ENCODE results near the gene BHLHA9. TPM values are rescaled to one million over a fixed set of nuclear protein-coding genes. Genes with fewer than 3 reads are reported as not detected.

The BHLHA9 gene
- total and polyA plus RNA-seq, 9 of the 15 experiments (the other 6 are each of a cell fraction or from before 2014, with no cell fraction given), result not detected

DNA sequence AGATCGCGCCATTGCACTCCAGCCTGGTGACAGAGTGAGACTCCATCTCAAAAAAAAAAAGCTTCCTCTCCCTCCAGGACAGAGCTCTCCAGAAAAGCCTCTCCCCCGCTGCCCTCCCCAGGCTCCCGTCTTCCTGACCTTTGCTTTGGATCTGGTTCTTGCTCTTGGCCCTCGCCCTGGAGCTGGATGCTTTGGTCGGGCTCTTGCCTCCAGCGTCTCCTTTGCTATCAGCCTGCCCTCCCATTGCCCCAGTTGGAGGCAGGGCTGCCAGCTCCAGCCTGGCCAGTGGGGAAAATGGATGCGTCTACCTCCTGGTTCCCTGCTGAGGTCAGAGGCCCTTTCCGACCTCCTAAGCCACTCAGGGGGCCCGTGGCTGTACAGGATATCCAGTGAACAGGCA is 45.2 kb downstream of the BHLHA9 start:
- ATAC-seq, result no peak
- Histone ChIP-seq H3K27ac (ENCODE audit: extremely low read depth, low read depth, low read length) (no peak overlapping the region), H3K9me3 (replicated peaks; ENCODE audit: control insufficient read depth, insufficient read depth, low read depth, low read length) (no peaks in the 10 kb centered on the region), H3K4me1 (replicated peaks in 1 of 2; ENCODE audit: control insufficient read depth in 2 of 2, insufficient read depth in 2 of 2, low read length in 2 of 2) (peaks cover 0 to 9% of the 10 kb centered on the region in 2 experiments; a peak in 2 of 5 replicates), H3K4me3 (no peak overlapping the region), H3K79me2 (ENCODE audit: control insufficient read depth, insufficient read depth, low read length) (no peaks in the 10 kb centered on the region), H3K4me2 (ENCODE audit: insufficient read depth, low read length) (no peak overlapping the region), H3K9ac (ENCODE audit: insufficient read depth in 1 of 2, low read depth in 2 of 2, low read length in 2 of 2) (no peak overlapping the region; a peak in 1 of 4 replicates), H4K20me1 (replicated peaks; ENCODE audit: control insufficient read depth, insufficient read depth, low read length) (no peaks in the 10 kb centered on the region), H3K27me3 (ENCODE audit: control insufficient read depth in 2 of 2, insufficient read depth in 2 of 2, low read length in 2 of 2) (peaks cover 3 to 6% of the 10 kb centered on the region in 2 experiments; a peak in 4 of 5 replicates), H3K9me1 (ENCODE audit: control insufficient read depth, insufficient read depth, low read length) (no peaks in the 10 kb centered on the region), H2AFZ (ENCODE audit: low read depth, low read length) (no peak overlapping the region), H3K36me3 (ENCODE audit: control insufficient read depth, insufficient read depth, low read length) (no peaks in the 10 kb centered on the region)
- intact Hi-C loops (cut with micrococcal nuclease) (no loop called here), in situ Hi-C loops (cut with MboI) (no loop called here)
- no TSS peak for BruUV-seq (replicated peaks)
- no peak for FAIRE-seq
- WGBS (ENCODE audit: insufficient coverage, low coverage, missing lambda C conversion rate), result 38% methylated on average over 6 of the region's 10 CpGs
- ChIA-PET CTCF (ENCODE audit: low intra/inter-chr PET ratio) (no interaction called here), POLR2A (no interaction called here)
- DNase-seq (ENCODE audit: extremely low read depth in 1 of 4, low spot score in 3 of 4), result no peak
- TF ChIP-seq, protein P1, sequence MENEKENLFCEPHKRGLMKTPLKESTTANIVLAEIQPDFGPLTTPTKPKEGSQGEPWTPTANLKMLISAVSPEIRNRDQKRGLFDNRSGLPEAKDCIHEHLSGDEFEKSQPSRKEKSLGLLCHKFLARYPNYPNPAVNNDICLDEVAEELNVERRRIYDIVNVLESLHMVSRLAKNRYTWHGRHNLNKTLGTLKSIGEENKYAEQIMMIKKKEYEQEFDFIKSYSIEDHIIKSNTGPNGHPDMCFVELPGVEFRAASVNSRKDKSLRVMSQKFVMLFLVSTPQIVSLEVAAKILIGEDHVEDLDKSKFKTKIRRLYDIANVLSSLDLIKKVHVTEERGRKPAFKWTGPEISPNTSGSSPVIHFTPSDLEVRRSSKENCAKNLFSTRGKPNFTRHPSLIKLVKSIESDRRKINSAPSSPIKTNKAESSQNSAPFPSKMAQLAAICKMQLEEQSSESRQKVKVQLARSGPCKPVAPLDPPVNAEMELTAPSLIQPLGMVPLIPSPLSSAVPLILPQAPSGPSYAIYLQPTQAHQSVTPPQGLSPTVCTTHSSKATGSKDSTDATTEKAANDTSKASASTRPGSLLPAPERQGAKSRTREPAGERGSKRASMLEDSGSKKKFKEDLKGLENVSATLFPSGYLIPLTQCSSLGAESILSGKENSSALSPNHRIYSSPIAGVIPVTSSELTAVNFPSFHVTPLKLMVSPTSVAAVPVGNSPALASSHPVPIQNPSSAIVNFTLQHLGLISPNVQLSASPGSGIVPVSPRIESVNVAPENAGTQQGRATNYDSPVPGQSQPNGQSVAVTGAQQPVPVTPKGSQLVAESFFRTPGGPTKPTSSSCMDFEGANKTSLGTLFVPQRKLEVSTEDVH (IDR thresholded peaks at IDR 0.05; ENCODE audit: low read depth, partially characterized antibody), result no peak
- TF ChIP-seq ZNF143 (CRISPR knock-in tag; IDR thresholded peaks at IDR 0.05) (no peak), CBX1 (IDR thresholded peaks at IDR 0.05; ENCODE audit: low read depth) (no peak)
- TF ChIP-seq, protein P2, sequence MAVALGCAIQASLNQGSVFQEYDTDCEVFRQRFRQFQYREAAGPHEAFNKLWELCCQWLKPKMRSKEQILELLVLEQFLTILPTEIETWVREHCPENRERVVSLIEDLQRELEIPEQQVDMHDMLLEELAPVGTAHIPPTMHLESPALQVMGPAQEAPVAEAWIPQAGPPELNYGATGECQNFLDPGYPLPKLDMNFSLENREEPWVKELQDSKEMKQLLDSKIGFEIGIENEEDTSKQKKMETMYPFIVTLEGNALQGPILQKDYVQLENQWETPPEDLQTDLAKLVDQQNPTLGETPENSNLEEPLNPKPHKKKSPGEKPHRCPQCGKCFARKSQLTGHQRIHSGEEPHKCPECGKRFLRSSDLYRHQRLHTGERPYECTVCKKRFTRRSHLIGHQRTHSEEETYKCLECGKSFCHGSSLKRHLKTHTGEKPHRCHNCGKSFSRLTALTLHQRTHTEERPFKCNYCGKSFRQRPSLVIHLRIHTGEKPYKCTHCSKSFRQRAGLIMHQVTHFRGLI (CRISPR knock-in tag; IDR thresholded peaks at IDR 0.05), result no peak
- TF ChIP-seq, protein P3, sequence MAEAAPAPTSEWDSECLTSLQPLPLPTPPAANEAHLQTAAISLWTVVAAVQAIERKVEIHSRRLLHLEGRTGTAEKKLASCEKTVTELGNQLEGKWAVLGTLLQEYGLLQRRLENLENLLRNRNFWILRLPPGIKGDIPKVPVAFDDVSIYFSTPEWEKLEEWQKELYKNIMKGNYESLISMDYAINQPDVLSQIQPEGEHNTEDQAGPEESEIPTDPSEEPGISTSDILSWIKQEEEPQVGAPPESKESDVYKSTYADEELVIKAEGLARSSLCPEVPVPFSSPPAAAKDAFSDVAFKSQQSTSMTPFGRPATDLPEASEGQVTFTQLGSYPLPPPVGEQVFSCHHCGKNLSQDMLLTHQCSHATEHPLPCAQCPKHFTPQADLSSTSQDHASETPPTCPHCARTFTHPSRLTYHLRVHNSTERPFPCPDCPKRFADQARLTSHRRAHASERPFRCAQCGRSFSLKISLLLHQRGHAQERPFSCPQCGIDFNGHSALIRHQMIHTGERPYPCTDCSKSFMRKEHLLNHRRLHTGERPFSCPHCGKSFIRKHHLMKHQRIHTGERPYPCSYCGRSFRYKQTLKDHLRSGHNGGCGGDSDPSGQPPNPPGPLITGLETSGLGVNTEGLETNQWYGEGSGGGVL (CRISPR knock-in tag; IDR thresholded peaks at IDR 0.05), result no peak
- TF ChIP-seq, protein P4, sequence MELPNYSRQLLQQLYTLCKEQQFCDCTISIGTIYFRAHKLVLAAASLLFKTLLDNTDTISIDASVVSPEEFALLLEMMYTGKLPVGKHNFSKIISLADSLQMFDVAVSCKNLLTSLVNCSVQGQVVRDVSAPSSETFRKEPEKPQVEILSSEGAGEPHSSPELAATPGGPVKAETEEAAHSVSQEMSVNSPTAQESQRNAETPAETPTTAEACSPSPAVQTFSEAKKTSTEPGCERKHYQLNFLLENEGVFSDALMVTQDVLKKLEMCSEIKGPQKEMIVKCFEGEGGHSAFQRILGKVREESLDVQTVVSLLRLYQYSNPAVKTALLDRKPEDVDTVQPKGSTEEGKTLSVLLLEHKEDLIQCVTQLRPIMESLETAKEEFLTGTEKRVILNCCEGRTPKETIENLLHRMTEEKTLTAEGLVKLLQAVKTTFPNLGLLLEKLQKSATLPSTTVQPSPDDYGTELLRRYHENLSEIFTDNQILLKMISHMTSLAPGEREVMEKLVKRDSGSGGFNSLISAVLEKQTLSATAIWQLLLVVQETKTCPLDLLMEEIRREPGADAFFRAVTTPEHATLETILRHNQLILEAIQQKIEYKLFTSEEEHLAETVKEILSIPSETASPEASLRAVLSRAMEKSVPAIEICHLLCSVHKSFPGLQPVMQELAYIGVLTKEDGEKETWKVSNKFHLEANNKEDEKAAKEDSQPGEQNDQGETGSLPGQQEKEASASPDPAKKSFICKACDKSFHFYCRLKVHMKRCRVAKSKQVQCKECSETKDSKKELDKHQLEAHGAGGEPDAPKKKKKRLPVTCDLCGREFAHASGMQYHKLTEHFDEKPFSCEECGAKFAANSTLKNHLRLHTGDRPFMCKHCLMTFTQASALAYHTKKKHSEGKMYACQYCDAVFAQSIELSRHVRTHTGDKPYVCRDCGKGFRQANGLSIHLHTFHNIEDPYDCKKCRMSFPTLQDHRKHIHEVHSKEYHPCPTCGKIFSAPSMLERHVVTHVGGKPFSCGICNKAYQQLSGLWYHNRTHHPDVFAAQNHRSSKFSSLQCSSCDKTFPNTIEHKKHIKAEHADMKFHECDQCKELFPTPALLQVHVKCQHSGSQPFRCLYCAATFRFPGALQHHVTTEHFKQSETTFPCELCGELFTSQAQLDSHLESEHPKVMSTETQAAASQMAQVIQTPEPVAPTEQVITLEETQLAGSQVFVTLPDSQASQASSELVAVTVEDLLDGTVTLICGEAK (IDR thresholded peaks at IDR 0.05), result no peak
- TF ChIP-seq, protein P4 (CRISPR knock-in tag; IDR thresholded peaks at IDR 0.05), result no peak

Measured in K562 (cell line).